Measurements from ENCODE around the gene AMPD3.
A peak's percentile ranks its signal among the peaks of the same experiment; 100 is the strongest.

AMPD3 gene

DNA sequence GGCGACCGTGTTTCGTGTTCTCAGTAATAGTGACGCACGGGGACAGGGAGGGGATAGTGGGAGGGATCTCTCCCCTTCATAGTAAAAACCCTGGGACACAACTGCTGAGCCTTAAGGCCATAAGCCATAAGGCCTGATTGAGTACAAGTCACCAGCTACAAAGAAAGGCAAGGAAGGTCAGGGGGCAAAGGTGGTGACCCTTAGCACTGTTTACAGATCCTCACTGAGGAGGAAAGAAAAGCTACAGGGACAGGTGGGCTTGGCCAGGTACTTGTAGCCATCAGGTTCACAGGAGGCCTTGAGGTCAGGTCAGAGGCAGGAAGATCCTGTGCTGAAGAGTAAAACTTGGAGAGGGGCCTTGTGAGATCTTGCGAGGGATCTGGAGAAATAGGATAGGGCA is 15.1 kb upstream of the AMPD3 start:
- FAIRE-seq (no peak), DNase-seq (ENCODE audit: insufficient read length) (no peak)
- TF ChIP-seq POLR2AphosphoS5 (IDR thresholded peaks at IDR 0.05; ENCODE audit: low read depth, low read length) (no peak), POLR2A (IDR thresholded peaks at IDR 0.05; ENCODE audit: low read depth, low read length) (no peak), TAF1 (IDR thresholded peaks at IDR 0.05; ENCODE audit: borderline replicate concordance, low read depth, low read length) (no peak)

DNA sequence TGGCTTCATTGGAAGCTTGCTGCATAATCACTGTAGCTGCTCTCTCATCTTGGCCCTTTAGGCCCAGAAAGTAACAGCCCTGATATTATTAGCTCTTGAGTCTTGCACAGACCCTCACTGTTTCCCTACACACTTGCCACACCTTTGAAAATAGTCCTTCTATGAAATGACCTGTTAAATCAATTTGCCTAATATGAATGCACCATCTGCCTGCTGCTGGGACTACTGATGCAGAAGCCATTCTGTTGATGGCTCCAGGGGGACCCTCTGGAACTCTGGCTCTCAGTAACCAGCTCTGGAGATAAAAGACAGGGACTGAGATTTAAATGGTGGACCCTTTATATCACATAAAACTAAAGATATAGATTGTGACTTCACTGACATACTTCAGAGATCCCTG is 14.7 kb upstream of the AMPD3 start:
- FAIRE-seq (no peak), DNase-seq (ENCODE audit: insufficient read length) (no peak)
- no peak for TF ChIP-seq TAF1 (IDR thresholded peaks at IDR 0.05; ENCODE audit: borderline replicate concordance, low read depth, low read length)
- no peak for TF ChIP-seq POLR2A (IDR thresholded peaks at IDR 0.05; ENCODE audit: low read depth, low read length)
- no peak for TF ChIP-seq POLR2AphosphoS5 (IDR thresholded peaks at IDR 0.05; ENCODE audit: low read depth, low read length)

DNA sequence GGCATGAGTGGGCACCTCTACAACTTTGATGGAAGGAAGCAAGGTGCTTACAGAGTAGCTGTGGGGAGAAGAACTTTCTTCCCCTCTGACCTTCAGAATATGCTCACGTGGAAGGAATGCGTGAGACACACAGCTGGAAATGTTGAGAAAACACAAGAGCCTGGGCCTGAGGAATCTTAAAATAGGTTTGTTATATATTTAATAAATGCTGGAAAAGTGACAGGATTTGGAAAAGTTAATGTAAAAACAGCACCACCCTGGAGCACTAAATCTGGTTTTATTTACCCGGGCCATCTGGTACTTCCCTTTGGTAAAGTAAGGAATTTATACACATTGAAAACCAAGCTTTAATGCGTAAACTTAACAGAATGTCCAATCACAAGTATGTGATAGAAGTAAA is 14.0 kb upstream of the AMPD3 start:
- no peak for FAIRE-seq
- TF ChIP-seq POLR2A (IDR thresholded peaks at IDR 0.05; ENCODE audit: low read depth, low read length): no peak
- no peak for TF ChIP-seq TAF1 (IDR thresholded peaks at IDR 0.05; ENCODE audit: borderline replicate concordance, low read depth, low read length)
- TF ChIP-seq POLR2AphosphoS5 (IDR thresholded peaks at IDR 0.05; ENCODE audit: low read depth, low read length): no peak
- DNase-seq (ENCODE audit: insufficient read length): no peak

DNA sequence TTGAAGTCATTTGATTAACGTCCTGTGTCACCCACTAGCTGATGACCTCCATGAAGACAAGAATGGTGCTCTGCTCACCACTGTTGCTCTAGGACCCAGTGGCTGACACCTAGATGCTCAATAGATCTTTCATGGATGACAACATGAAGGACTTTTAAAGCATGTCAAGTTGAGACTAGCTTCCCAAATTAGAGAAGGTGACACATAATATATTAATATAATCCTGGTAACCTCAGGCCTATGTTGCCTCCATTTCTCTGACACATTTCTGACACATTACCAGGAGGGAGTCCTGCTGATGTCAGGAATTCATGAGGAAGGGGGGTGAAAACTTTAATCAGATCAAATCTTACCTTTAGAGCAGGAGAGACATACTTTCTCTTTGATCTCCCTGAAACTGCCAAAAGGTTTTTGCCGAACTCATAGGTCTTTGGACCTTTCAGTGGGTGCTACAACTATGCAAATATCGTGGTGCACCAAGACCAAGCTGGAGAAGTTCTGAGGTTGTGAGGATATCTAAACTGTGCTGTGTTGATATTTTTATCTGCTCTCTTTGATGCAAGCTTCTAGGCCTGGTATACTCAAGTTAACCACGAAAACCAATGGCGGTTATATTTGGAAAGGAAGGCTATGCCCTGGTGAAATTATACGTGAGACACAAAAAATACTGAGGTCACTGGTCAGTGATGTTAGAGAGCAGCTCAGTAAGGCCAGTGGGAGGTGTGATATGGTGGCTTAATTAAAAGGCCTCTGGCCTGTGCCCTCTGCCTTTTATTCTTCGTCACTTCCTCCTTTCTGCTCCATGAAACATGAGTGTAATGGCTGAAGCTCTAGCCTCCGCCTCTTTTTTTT is 13.2 kb upstream of the AMPD3 start:
- peak; percentile 99 for FAIRE-seq
- TF ChIP-seq POLR2AphosphoS5 (IDR thresholded peaks at IDR 0.05; ENCODE audit: low read depth, low read length): no peak
- no peak for TF ChIP-seq TAF1 (IDR thresholded peaks at IDR 0.05; ENCODE audit: borderline replicate concordance, low read depth, low read length)
- no peak for TF ChIP-seq POLR2A (IDR thresholded peaks at IDR 0.05; ENCODE audit: low read depth, low read length)

DNA sequence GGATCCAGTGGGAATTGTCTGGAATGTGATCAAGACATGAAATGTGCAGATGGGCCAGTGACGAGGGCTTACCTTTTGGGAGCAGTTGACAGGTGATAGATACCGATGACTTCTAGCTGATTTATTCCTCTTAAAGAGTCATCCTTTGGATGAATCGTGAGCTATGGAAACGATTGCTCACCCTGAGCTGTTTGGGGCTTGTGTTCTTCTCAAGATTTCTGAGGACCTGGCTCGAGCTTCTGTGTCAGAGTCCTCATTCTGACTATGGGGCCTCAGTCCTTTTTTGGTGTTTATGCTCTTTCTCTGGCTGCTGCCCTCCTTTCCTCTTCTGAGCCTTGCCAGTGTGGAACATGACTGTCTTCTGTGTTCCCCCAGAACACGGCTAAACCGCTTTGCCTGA is 11.9 kb upstream of the AMPD3 start:
- TF ChIP-seq POLR2A (IDR thresholded peaks at IDR 0.05; ENCODE audit: low read depth, low read length): no peak
- TF ChIP-seq POLR2AphosphoS5 (IDR thresholded peaks at IDR 0.05; ENCODE audit: low read depth, low read length): no peak
- no peak for TF ChIP-seq TAF1 (IDR thresholded peaks at IDR 0.05; ENCODE audit: borderline replicate concordance, low read depth, low read length)
- FAIRE-seq: peak; percentile 14
- DNase-seq (ENCODE audit: insufficient read length): no peak

More for the DNA sequence above, 13.2 kb upstream of the AMPD3 start:
- no peak for DNase-seq (ENCODE audit: insufficient read length)

DNA sequence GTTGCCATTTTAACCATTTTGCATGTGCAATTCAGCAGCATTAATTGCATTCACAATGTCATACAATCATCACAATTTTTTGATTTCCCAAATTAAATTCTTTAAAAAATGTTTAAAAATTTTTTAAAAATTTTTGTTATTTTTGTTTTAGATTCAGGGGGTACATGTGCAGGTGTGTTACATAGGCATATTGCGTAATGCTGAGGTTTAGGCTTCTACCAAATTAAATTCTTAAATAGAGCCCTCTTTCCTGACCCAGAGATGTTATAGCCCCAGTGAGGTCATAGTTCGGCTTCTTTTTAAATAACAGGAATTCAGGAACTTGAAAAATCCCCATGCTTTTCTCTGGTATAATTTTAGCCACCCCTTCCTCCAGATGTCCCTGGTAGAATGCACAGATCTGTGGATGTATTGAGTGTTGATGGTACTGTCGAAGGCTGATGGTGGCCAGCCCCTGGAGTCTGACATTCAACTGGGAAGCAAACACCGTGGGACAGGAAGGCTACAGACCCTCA is 11.3 kb upstream of the AMPD3 start:
- TF ChIP-seq POLR2AphosphoS5 (IDR thresholded peaks at IDR 0.05; ENCODE audit: low read depth, low read length) (no peak), POLR2A (IDR thresholded peaks at IDR 0.05; ENCODE audit: low read depth, low read length) (no peak), TAF1 (IDR thresholded peaks at IDR 0.05; ENCODE audit: borderline replicate concordance, low read depth, low read length) (no peak)
- no peak for DNase-seq (ENCODE audit: insufficient read length)
- no peak for FAIRE-seq

DNA sequence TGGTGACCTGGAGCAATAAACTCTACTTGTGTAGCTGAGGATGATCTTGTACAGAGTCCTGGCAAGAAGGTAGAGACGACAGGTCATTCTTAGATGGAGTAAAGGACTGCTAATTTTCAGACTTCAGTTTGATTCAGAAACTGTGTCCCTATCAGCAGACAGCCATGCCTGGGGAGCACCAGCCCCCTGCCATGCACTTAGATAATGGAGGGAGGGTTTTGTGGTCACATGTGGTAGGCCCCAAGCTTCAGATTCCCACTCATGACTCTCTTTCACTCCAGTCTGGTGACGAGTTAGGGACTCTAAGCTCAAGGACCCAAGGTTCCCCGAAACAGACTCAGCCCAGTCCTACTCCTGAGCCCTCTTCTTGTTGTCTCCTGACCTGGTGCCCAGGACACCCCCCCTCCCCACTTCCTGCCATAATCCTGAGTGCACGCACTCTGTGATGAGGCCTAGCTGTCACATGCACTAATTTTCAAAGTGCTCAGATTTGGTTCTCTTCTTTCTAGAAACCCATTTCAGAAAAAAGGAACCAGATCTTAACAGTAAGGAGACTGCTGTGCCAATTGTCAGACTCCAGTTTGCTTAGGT is 10.2 kb upstream of the AMPD3 start:
- DNase-seq (ENCODE audit: insufficient read length) (no peak), FAIRE-seq (peak; percentile 70)
- TF ChIP-seq POLR2A (IDR thresholded peaks at IDR 0.05; ENCODE audit: low read depth, low read length) (no peak), POLR2AphosphoS5 (IDR thresholded peaks at IDR 0.05; ENCODE audit: low read depth, low read length) (no peak), TAF1 (IDR thresholded peaks at IDR 0.05; ENCODE audit: borderline replicate concordance, low read depth, low read length) (no peak)

DNA sequence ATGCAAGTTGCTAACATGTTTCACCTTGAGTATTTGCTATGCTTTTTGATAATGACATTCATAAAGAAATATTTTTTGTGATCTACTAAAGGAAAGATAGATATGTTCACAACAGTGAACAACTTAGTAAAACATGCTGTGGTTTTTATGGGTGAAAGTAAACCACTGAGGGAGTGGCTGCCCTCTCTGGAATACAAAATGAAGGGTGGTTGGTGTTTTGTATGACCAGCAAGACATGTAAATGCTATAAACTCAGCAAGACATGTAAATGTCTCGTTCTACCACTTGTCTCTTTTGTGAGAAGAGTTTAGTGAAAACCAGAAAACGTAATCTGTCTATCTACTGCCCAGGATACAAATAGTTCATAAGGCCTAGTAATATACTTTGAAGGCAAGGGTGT is 7.6 kb upstream of the AMPD3 start:
- TF ChIP-seq POLR2AphosphoS5 (IDR thresholded peaks at IDR 0.05; ENCODE audit: low read depth, low read length) (no peak), TAF1 (IDR thresholded peaks at IDR 0.05; ENCODE audit: borderline replicate concordance, low read depth, low read length) (no peak), POLR2A (IDR thresholded peaks at IDR 0.05; ENCODE audit: low read depth, low read length) (no peak)
- FAIRE-seq: no peak
- DNase-seq (ENCODE audit: insufficient read length): no peak

DNA sequence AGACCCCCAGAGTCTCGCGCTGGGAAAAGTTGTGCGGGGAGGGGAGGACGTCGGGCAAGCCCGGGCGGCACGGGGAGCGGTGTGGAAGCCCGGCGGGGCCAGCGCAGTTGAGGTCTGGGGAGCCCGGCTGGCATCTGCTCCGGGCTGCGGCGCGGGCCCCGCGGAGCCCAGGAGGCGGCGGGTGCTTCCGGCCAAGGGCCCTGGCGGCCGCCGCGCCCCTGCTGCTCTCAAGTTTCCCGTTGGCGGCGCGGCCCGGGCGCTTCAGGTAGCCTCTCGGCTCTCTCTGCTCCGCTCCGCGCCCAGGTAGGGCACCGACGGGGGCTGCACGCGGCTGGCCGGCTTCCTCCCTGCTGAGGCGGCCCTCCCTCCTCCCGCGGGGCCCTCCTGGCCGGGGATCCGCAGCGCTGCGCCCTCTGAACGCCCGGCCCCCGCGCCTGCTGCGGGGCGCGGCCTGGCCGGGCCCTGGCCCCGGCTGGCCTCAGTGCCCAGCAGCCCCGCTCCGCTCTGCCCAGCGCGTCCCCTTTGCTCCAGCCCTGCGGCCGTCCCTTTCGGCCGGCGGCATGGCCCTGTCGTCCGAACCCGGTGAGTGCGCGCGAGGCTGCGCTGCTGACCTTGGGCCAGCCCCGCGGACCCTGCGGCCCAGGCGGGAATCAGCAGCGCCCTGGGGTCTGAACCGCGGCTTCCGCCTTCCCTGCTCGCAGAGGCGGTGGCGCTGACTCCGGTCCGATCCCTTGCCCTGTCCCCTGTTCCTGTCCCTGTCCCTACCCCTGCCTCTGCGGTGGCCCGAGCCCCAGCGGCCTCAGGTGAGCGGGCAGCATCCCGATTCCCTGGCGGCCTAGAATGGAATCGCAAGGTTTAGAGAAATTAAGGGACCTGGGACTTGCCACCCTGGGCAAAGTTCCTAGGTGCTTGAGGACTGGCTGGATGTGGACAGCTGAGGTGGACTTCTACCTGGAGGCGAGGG is 4.3 kb upstream of the AMPD3 start:
- DNase-seq (ENCODE audit: insufficient read length) (peak; percentile 59), FAIRE-seq (peak; percentile 57)
- peak; percentile 21; the same call in 1 of the 2 replicates for TF ChIP-seq POLR2A (IDR thresholded peaks at IDR 0.05; ENCODE audit: low read depth, low read length)
- TF ChIP-seq TAF1 (IDR thresholded peaks at IDR 0.05; ENCODE audit: borderline replicate concordance, low read depth, low read length): no peak
- no peak for TF ChIP-seq POLR2AphosphoS5 (IDR thresholded peaks at IDR 0.05; ENCODE audit: low read depth, low read length)

DNA sequence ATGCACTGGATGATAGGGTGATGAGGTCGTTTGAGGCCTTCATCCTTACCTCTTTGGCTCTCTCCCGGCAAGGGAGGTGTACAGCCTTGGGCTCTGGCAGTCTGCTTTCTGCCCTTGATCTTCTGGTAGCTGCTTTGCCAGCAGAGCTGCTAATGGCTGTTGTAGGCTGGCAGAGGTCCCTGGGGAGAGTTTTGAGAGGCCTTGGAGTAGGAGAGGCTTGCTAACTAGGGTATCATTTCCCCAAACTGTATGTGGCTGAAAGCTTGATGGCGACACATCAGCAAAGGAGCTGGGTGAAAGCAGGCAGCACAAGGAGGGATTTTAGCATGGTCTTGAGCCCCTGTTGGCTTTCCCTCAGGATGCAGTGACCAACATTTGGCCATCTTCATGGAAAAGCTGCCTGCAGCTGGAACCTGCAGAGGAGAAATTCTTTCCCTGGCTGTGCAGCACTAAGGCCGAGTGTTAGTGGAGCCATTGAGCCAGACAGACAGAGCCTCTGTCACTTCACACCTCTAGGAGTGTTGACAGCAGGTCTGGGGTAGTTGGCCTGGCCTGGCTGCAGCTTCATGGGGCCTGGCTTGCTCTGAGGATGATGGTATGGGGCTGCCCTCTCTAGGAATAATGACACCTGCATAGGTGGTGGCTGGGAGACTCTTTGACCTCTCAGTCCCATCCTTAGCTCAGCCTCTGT is 3.5 kb upstream of the AMPD3 start:
- FAIRE-seq (peak; percentile 78), DNase-seq (ENCODE audit: insufficient read length) (no peak)
- TF ChIP-seq TAF1 (IDR thresholded peaks at IDR 0.05; ENCODE audit: borderline replicate concordance, low read depth, low read length): no peak
- TF ChIP-seq POLR2A (IDR thresholded peaks at IDR 0.05; ENCODE audit: low read depth, low read length): no peak
- TF ChIP-seq POLR2AphosphoS5 (IDR thresholded peaks at IDR 0.05; ENCODE audit: low read depth, low read length): no peak

Data from GM12892 (cell line).